ENCODE results near the gene OSBPL10.

Gene OSBPL10

GRCh38 chr3:31958701-31959152 is 22.3 kb downstream of the OSBPL10 start:
- no peak for DNase-seq

GRCh38 chr3:31957106-31957505 is 24.0 kb downstream of the OSBPL10 start:
- no peak for DNase-seq

- no peak for DNase-seq
Measured at GRCh38 chr3:31955581-31955980, 25.5 kb downstream of the OSBPL10 start.

- DNase-seq = no peak
Measured at GRCh38 chr3:31953636-31954035, 27.4 kb downstream of the OSBPL10 start.

GRCh38 chr3:31953091-31953490 is 28.0 kb downstream of the OSBPL10 start:
- DNase-seq = no peak

- no peak for DNase-seq
Measured at GRCh38 chr3:31952205-31952604, 28.9 kb downstream of the OSBPL10 start.

GRCh38 chr3:31948280-31948679 is 32.8 kb downstream of the OSBPL10 start:
- no peak for DNase-seq

- DNase-seq = no peak
Measured at GRCh38 chr3:31947671-31948091, 33.4 kb downstream of the OSBPL10 start.

GRCh38 chr3:31947162-31947561 is 33.9 kb downstream of the OSBPL10 start:
- no peak for DNase-seq

GRCh38 chr3:31946484-31947081 is 34.5 kb downstream of the OSBPL10 start:
- no peak for DNase-seq

- DNase-seq = no peak
Measured at GRCh38 chr3:31945738-31946052, 35.4 kb downstream of the OSBPL10 start.

- DNase-seq = no peak
Measured at GRCh38 chr3:31943041-31943440, 38.0 kb downstream of the OSBPL10 start.

- DNase-seq = no peak
Measured at GRCh38 chr3:31942446-31942845, 38.6 kb downstream of the OSBPL10 start.

- no peak for DNase-seq
Measured at GRCh38 chr3:31937225-31937624, 43.8 kb downstream of the OSBPL10 start.

GRCh38 chr3:31936420-31937060 is 44.5 kb downstream of the OSBPL10 start:
- no peak for DNase-seq

- no peak for DNase-seq
Measured at GRCh38 chr3:31934866-31935265, 46.2 kb downstream of the OSBPL10 start.

GRCh38 chr3:31934018-31934417 is 47.0 kb downstream of the OSBPL10 start:
- DNase-seq = no peak

GRCh38 chr3:31932990-31933389 is 48.1 kb downstream of the OSBPL10 start:
- no peak for DNase-seq

GRCh38 chr3:31929826-31930502 is 51.1 kb downstream of the OSBPL10 start:
- no peak for DNase-seq

GRCh38 chr3:31927811-31928210 is 53.3 kb downstream of the OSBPL10 start:
- DNase-seq = no peak

- no peak for DNase-seq
Measured at GRCh38 chr3:31926543-31926942, 54.5 kb downstream of the OSBPL10 start.

GRCh38 chr3:31925271-31925630 is 55.8 kb downstream of the OSBPL10 start:
- no peak for DNase-seq

GRCh38 chr3:31924610-31925270 is 56.3 kb downstream of the OSBPL10 start:
- no peak for DNase-seq

GRCh38 chr3:31922962-31923361 is 58.1 kb downstream of the OSBPL10 start:
- no peak for DNase-seq

All from NCI-H1436 treated with DMSO at 0.1 percent for 48 hours (cell line).